GM13976 (cell line): ENCODE results near the gene NFIC.
"Not testable (repeated sequence)": the region's sequence is repeated elsewhere in the genome, so short reads cannot be mapped to it uniquely, and the experiment has no call there.

Experiments
- DNase-seq: peaks from one replicate; pipeline ENCODE4 v3.0.0; 2012; ENCODE audit warnings: low spot score
- in situ Hi-C: fragments of 300-500 bp; cut with MboI; formaldehyde crosslinking; loops from one replicate; pipeline ENCODE4 v1.12.0; 2022; ENCODE audit warnings: low sequenced_read_pairs, mixed read lengths, inconsistent platforms; ENCODE audit not compliant: unreplicated experiment
- TF ChIP-seq, protein P1 (sequence below): IDR thresholded peaks from 2 replicates; pipeline ENCODE4 v1.5.1; 2012; ENCODE audit warnings: borderline replicate concordance, mild to moderate bottlenecking; ENCODE audit not compliant: insufficient read depth; ENCODE audit errors: extremely low read depth, missing control alignments, control extremely low read depth

NFIC gene

DNA sequence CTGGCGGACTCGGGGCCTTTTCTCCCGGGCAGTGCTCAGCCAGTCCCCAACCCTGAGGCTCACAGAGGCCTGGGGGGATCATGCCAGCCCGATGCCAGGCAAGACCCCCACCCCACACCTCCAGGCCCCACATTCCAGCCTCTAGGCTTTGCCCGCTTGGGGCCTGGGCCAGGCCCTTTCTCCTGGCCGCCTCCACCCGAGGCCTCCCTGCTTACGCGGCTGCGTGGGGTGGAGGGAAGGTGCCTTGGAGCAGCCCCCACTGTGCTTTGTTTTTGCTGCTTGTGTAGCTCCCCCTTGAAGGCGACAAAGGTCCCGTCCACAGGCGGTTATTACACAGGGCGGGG is 75.6 kb downstream of the NFIC start:
- in situ Hi-C loops = no loop called here

GRCh38 chr19:3442487-3443071 is 76.2 kb downstream of the NFIC start:
- no peak for DNase-seq
- in situ Hi-C loops = no loop called here
- TF ChIP-seq, protein P1, sequence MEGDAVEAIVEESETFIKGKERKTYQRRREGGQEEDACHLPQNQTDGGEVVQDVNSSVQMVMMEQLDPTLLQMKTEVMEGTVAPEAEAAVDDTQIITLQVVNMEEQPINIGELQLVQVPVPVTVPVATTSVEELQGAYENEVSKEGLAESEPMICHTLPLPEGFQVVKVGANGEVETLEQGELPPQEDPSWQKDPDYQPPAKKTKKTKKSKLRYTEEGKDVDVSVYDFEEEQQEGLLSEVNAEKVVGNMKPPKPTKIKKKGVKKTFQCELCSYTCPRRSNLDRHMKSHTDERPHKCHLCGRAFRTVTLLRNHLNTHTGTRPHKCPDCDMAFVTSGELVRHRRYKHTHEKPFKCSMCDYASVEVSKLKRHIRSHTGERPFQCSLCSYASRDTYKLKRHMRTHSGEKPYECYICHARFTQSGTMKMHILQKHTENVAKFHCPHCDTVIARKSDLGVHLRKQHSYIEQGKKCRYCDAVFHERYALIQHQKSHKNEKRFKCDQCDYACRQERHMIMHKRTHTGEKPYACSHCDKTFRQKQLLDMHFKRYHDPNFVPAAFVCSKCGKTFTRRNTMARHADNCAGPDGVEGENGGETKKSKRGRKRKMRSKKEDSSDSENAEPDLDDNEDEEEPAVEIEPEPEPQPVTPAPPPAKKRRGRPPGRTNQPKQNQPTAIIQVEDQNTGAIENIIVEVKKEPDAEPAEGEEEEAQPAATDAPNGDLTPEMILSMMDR = no peak

More for the DNA sequence above, 75.6 kb downstream of the NFIC start:
- TF ChIP-seq, protein P1 = no peak
- no peak for DNase-seq

GRCh38 chr19:3443840-3444694 is 77.7 kb downstream of the NFIC start:
- in situ Hi-C loops = no loop called here
- DNase-seq = no peak
- TF ChIP-seq, protein P1 = no peak

DNA sequence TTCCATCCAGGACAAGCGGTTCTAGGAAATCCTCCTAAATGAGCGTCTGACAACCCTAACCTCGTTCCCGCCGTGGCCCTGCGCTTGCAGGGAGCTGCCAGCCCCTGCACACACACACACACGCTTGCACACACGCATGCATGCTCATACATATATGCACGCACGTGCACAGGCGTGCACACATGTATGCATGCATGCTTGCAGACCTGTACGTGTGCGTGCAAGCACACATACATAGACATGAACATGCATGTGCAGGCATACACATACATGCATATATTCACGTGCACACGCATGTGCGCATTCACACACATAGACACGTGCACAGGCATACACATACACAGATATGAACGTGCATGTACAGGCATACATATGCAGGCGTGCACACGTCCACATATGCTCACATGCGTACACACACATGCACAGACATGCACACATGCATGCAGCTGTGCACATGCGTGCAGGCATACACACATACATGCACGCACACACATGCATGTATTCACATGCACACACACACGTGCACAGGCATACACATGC is 78.4 kb downstream of the NFIC start:
- DNase-seq = no peak
- TF ChIP-seq, protein P1 = no peak
- in situ Hi-C loops = no loop called here

- in situ Hi-C loops, DNase-seq: not testable (repeated sequence)
These were observed 80.3 kb downstream of the NFIC start for GRCh38 chr19:3446657-3447056.

GRCh38 chr19:3448616-3449334 is 82.4 kb downstream of the NFIC start:
- TF ChIP-seq, protein P1 = no peak
- in situ Hi-C loops = no loop called here
- no peak for DNase-seq
